Measurements from ENCODE around the gene EGFLAM.

DNA sequence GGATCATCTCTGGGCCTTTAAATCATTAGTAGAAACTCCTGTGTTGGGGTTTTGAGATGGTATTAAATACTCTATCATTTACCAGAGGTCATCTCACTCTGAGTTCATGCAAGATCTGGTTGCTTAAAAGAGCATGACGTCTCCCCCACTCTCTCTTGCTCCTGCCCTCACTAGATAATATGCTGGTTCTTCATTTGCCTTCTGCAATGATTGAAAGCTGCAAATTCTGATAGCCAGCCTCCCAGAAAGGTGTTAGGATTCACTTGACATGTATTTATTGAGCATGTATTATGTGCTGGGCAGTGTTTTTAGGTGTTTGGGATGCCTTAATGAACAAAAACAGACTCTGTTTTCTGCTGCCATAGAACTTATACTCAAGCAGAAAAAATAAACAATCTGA, 41.2 kb downstream of the EGFLAM start:
- TF ChIP-seq, protein P1, sequence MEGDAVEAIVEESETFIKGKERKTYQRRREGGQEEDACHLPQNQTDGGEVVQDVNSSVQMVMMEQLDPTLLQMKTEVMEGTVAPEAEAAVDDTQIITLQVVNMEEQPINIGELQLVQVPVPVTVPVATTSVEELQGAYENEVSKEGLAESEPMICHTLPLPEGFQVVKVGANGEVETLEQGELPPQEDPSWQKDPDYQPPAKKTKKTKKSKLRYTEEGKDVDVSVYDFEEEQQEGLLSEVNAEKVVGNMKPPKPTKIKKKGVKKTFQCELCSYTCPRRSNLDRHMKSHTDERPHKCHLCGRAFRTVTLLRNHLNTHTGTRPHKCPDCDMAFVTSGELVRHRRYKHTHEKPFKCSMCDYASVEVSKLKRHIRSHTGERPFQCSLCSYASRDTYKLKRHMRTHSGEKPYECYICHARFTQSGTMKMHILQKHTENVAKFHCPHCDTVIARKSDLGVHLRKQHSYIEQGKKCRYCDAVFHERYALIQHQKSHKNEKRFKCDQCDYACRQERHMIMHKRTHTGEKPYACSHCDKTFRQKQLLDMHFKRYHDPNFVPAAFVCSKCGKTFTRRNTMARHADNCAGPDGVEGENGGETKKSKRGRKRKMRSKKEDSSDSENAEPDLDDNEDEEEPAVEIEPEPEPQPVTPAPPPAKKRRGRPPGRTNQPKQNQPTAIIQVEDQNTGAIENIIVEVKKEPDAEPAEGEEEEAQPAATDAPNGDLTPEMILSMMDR (IDR thresholded peaks at IDR 0.05; ENCODE audit: low read length), result no peak
- no peak for TF ChIP-seq EZH2 (IDR thresholded peaks at IDR 0.05; ENCODE audit: borderline replicate concordance, low read length)

Measured in OCI-LY1 (cell line).